PFSK-1 (cell line): ENCODE measurements around the gene SLC25A17.

Experiments used
- FOXP2 ChIP-seq: optimal IDR thresholded peaks from 2 replicates; pipeline ENCODE3; 2011; ENCODE audit warnings: borderline replicate concordance, control low read depth, inconsistent platforms; ENCODE audit not compliant: insufficient read depth; ENCODE audit errors: extremely low read length, extremely low read depth
- POLR2AphosphoS5 ChIP-seq: IDR thresholded peaks from 2 replicates; pipeline ENCODE4 v1.6.1; 2012; ENCODE audit warnings: low read depth, mild to moderate bottlenecking, control low read depth, low read length, moderate library complexity
- REST ChIP-seq, 2 experiments: IDR thresholded peaks; 2 replicates each; pipeline versions ENCODE4 v1.6.1 to v1.8.0; 2011 to 2012; ENCODE audit warnings: low read depth in 2 of 2, low read length in 2 of 2, control low read depth in 1 of 2, inconsistent platforms in 1 of 2, mild to moderate bottlenecking in 1 of 2, moderate library complexity in 1 of 2; ENCODE audit not compliant: insufficient read depth in 1 of 2
- SIN3A ChIP-seq: IDR thresholded peaks from 2 replicates; pipeline ENCODE4 v1.6.1; 2012; ENCODE audit warnings: mild to moderate bottlenecking, low read length, moderate library complexity, borderline replicate concordance; ENCODE audit not compliant: insufficient read depth
- TAF1 ChIP-seq: IDR thresholded peaks from 2 replicates; pipeline ENCODE4 v1.6.1; 2012; ENCODE audit warnings: low read length, control low read depth, borderline replicate concordance; ENCODE audit not compliant: insufficient read depth

- peak; percentile 73 for TF ChIP-seq POLR2AphosphoS5
- TF ChIP-seq SIN3A = no peak
- TF ChIP-seq FOXP2 = no peak
- TF ChIP-seq TAF1 = no peak
- TF ChIP-seq REST (IDR thresholded peaks at IDR 0.05; ENCODE audit: insufficient read depth in 1 of 2, low read depth in 2 of 2, low read length in 2 of 2) = no peak
Observed at GRCh38 chr22:40818747-40819598, at the start of gene SLC25A17.
